Heart right ventricle (tissue), 16 donors: ENCODE measurements around the gene FBN3. TPM values are rescaled to one million over a fixed set of nuclear protein-coding genes. Genes with fewer than 3 reads are reported as not detected.

Experiments
- ATAC-seq, 8 donors: fragments of 200-7000 bp; cut with Tn5 transposase; one replicate each; pipeline ENCODE4 v1.9.1; 2020; ENCODE audit warnings: mild to moderate bottlenecking in 8 of 8, moderate library complexity in 8 of 8, moderate number of reproducible peaks in 1 of 8
- DNase-seq, 2 donors: peaks; one replicate each; pipeline ENCODE4 v3.0.0-alpha.2; 2020
- H3K27ac ChIP-seq, 10 donors: fragments of 200-600 bp; sonication (generic) in 2 of 10; one replicate each; pipeline versions ENCODE4 v1.5.0 to v1.8.0; 2020 to 2022; ENCODE audit warnings: mild to moderate bottlenecking in 3 of 10
- H3K27me3 ChIP-seq, 7 donors: fragments of 200-600 bp; one replicate each; pipeline ENCODE4 v1.8.0; 2021 to 2022; ENCODE audit warnings: mild to moderate bottlenecking in 2 of 7
- H3K36me3 ChIP-seq, 9 donors: fragments of 200-600 bp; sonication (generic) in 1 of 9; one replicate each; pipeline versions ENCODE4 v1.5.0 to v1.8.0; 2020 to 2022; ENCODE audit warnings: mild to moderate bottlenecking in 2 of 9
- H3K4me1 ChIP-seq, 9 donors: fragments of 200-600 bp; sonication (generic) in 1 of 9; one replicate each; pipeline versions ENCODE4 v1.5.0 to v1.8.0; 2020 to 2022; ENCODE audit warnings: mild to moderate bottlenecking in 4 of 9
- H3K4me3 ChIP-seq, 10 donors: fragments of 200-600 bp; sonication (generic) in 2 of 10; one replicate each; pipeline versions ENCODE4 v1.5.0 to v1.8.0; 2020 to 2022; ENCODE audit warnings: mild to moderate bottlenecking in 7 of 10, moderate library complexity in 2 of 10
- H3K9me3 ChIP-seq, 11 donors: fragments of 200-600 bp in 10 of 11; sonication (generic) in 2 of 11; one replicate each; pipeline versions ENCODE4 v1.5.0 to v1.8.0; 2013 to 2022; ENCODE audit warnings: mild to moderate bottlenecking in 2 of 11, control low read depth in 1 of 11, moderate library complexity in 1 of 11
- CTCF ChIP-seq, 9 donors: fragments of 200-600 bp; sonication (generic) in 2 of 9; IDR thresholded peaks; one replicate each; pipeline versions ENCODE4 v1.5.0 to v1.8.0; 2021 to 2022; ENCODE audit warnings: antibody characterized with exemption in 9 of 9, mild to moderate bottlenecking in 5 of 9, moderate library complexity in 1 of 9
- WGBS, 2 donors: extraction: QIAGEN DNeasy Blood & Tissue Kit; methylation state at CpG; one replicate each; pipeline ENCODE4 v1.1.7; 2013; ENCODE audit warnings: inconsistent platforms in 1 of 2; 5-methylcytosine and 5-hydroxymethylcytosine counted together
- intact Hi-C, 10 donors: fragments of 100-400 bp; cut with DNase I; formaldehyde crosslinking; loops; one replicate each; pipeline versions ENCODE4 v1.11.1 to v1.14.2; 2022
- polyA plus RNA-seq, 2 donors: library from polyadenylated mRNA; stranded (reverse); fragments of 200-250 nt; gene quantifications; one replicate each; pipeline ENCODE4 v1.2.3, GENCODE V29; 2013
- total RNA-seq, 10 donors: library from RNA; stranded (reverse); fragmentation: NEBNext Ultra II Directional in 3 of 10; extraction: Animal tissue kit (Norgen Biotek cat#: 25700) in 3 of 10; gene quantifications; one replicate each; pipeline versions ENCODE4 v1.2.1 to v1.2.4, GENCODE V29; 2021 to 2023
- donor health status: Arrhythmogenic right ventricular cardiomyopathy.
- donor health status: ischemic (EF 13 %, LVEDD 7.1; RV severe dilation, severe dysfunction).
- donor health status: healthy with polysubstance abuse.
- donor health status: DM: no; HTN: yes; CAD: no.
- donor health status: DM: no; HTN: no; CAD: no.
- donor health status: ischemic (EF 25% LVEDD 6.9; RV normal size, moderate dysfunction).
- donor health status: ischemic (EF 25% LVEDD 5.7; RV mildly dilated, moderate dysfunction).
- donor health status: healthy.
- donor health status: DM: yes; HTN: yes; CAD: no.
- donor health status: Ischemic cardiomyopathy.
- donor health status: ischemic (EF 35%, LVEDD 5.7; RV mildly dilated, moderate dysfunction).
- donor health status: nonischemic (EF 11% LVEDD 7.7; RV severe dilation, severe dysfunction).
- donor health status: DM: yes; HTN: yes; CAD: no.
- donor health status: PGD.
- donor health status: ischemic (EF 29% LVEDD 5.4; RV normal size, mild dysfunction).
- donor health status: nonischemic (EF 23%, LVEDD 6.1; RV moderate dilation, normal function).

The FBN3 gene
- total and polyA plus RNA-seq, 12 donors, result 0.05 to 0.26 (median 0.06) TPM; not detected in 9

DNA sequence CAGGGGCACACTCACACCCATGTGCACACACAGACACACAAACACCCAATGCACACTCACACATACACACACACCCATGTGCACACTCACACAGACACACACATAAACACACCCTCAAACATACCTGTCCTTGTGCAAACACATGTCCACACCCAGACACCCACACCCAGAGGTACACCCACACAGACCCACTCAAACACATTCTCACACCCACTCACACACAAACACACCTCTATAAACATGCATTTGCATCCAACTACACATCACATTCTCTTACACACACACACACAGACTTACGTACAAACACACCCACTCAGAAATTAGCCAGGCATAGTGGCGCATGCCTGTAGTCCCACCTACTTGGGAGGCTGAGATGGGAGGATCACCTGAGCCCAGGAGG is 31.4 kb downstream of the FBN3 start:
- H3K36me3 ChIP-seq, result no peaks in the 10 kb centered on the region
- H3K27ac ChIP-seq, result no peak overlapping the region
- DNase-seq, result no peak
- H3K9me3 ChIP-seq, result no peaks in the 10 kb centered on the region
- H3K4me3 ChIP-seq, result no peak overlapping the region
- no peak for ATAC-seq
- H3K27me3 ChIP-seq, result no peaks in the 10 kb centered on the region
- WGBS, 2 donors, result 92 to 95% methylated on average over 2 of the region's 2 CpGs
- no peaks in the 10 kb centered on the region for H3K4me1 ChIP-seq
- no peak for TF ChIP-seq CTCF (IDR thresholded peaks at IDR 0.05)
- intact Hi-C loops, result no loop called here

DNA sequence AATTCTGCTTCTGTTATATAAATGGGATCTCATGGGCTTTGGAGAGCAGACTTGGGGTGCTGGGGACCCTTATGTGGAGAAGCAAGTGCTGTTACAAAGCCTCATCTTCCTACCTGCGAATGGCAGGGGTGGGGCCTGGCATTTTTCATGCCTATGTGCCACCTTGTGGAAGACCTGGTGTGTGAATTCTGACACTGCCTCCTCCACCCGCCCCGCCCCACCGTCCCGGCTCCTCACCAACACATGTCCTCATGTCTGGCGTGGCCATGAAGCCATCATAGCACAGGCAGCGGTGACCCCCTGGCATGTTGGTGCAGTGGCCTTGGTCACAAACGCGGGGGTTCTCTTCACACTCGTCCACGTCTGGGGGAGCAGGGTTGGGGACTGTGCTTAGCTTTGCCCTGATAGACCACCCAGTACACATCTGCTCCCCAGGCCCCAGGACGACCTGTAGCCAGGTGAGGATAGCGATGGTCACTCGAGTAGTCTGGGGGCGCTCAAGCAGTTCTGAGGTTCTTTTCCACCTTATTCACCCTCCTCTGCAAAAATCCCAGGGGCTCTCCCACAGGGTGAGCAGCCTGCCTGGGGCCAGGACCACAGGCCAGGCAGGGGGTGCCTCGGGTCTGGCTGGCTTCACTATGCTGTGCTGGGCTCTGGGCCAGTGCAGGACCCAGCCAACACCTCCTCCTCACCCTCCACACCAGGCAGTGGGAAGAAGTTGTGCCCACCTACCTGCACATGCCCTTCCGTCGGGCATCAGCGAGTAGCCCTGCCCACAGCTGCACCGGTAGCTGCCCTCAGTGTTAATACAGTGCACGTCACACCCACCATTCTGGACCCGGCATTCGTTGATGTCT is 32.7 kb downstream of the FBN3 start:
- no peak overlapping the region for H3K27ac ChIP-seq
- H3K27me3 ChIP-seq, result no peaks in the 10 kb centered on the region
- no peaks in the 10 kb centered on the region for H3K9me3 ChIP-seq
- WGBS, 2 donors, result 82 to 87% methylated on average over 23 of the region's 23 CpGs
- TF ChIP-seq CTCF (IDR thresholded peaks at IDR 0.05), result no peak
- H3K36me3 ChIP-seq, result no peaks in the 10 kb centered on the region
- H3K4me3 ChIP-seq, result no peak overlapping the region
- ATAC-seq, result no peak
- intact Hi-C loops, result no loop called here
- DNase-seq, result no peak
- no peaks in the 10 kb centered on the region for H3K4me1 ChIP-seq

DNA sequence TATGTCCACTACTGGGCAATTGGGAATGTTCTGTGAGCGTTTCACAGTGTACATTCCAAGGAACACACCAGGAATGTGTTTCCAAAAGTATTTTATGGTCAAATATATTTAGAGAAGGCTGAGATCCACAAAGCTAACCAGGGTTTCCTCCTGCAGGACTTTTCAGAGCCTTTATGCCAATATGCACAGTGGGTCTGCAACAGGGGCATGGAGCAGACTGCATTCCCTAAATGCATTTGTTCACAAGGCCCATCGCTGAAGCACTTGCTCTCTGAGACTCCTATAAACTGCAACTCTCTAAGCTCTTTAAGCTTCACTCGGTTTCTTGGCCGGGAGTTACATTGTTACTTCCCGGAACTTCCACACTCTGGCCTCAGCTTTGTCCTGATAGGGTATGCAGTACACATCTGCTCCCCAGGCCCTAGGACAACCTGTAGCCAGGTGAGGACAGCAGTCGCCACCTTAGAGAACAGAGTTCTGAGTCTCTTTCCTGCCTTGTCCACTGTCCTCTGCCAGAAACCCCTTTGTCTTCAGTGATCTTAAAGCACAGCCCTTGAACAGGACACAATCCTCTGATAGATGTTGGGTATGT is 33.5 kb downstream of the FBN3 start:
- no peak for ATAC-seq
- Histone ChIP-seq H3K27ac (no peak overlapping the region), H3K4me1 (no peaks in the 10 kb centered on the region), H3K36me3 (no peaks in the 10 kb centered on the region), H3K9me3 (no peaks in the 10 kb centered on the region), H3K4me3 (no peak overlapping the region), H3K27me3 (no peaks in the 10 kb centered on the region)
- WGBS, 2 donors, result 80 to 89% methylated on average over 6 of the region's 6 CpGs
- DNase-seq, result no peak
- no peak for TF ChIP-seq CTCF (IDR thresholded peaks at IDR 0.05)
- intact Hi-C loops, result no loop called here

GRCh38 chr19:8113017-8113416 is 36.4 kb downstream of the FBN3 start:
- H3K36me3 ChIP-seq, result no peaks in the 10 kb centered on the region
- no peaks in the 10 kb centered on the region for H3K4me1 ChIP-seq
- H3K9me3 ChIP-seq, result no peaks in the 10 kb centered on the region
- no peak for TF ChIP-seq CTCF (IDR thresholded peaks at IDR 0.05)
- ATAC-seq (no peak), DNase-seq (no peak)
- WGBS, 2 donors, result 68 to 74% methylated on average over 5 of the region's 5 CpGs
- no peak overlapping the region for H3K4me3 ChIP-seq
- no peak overlapping the region for H3K27ac ChIP-seq
- intact Hi-C loops, result no loop called here
- peaks cover 0 to 10% (median 0%) of the 10 kb centered on the region in 7 donors for H3K27me3 ChIP-seq
